ENCODE measurements around the gene NT5E. TPM values are rescaled to one million over a fixed set of nuclear protein-coding genes. Genes with fewer than 3 reads are reported as not detected.

NT5E gene
- total RNA-seq, 1 experiment from 2014 or later = 0.81 TPM

DNA sequence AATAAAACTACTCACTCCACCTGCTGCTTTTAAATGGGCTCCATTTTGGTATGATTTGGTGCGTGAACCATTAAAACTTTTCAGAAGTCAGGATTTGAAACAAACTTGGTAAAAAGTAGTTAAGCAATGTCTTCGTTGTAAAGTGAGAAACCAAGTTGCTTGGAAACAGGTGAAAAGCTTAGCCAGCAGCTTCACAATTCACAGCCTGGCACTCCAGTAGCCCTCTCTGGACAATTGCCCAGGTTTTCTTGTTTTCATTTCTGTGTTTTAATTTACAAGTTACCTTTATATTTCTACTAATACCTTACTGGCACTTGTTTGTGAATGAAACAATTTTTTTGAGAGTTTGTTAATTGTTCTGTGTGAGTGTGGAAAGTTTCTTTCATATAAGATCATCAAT, 12.8 kb downstream of the NT5E start:
- Mint-ChIP-seq H3K4me1 (peaks cover 30% of the 10 kb centered on the region), H3K27ac (no peak overlapping the region), H3K4me3 (no peak overlapping the region), H3K9me3 (no peaks in the 10 kb centered on the region), H3K36me3 (no peaks in the 10 kb centered on the region), H3K27me3 (ENCODE audit: low read depth) (no peaks in the 10 kb centered on the region)
- CTCF ChIA-PET = interaction anchor here (4.3 kb wide), 1 partner anchor 20 kb away, joined by 24 read pairs; no protein-coding TSS in a partner anchor
- no peak for DNase-seq (ENCODE audit: low spot score)
- POLR2A ChIA-PET = no interaction called here
- TF ChIP-seq KAT7 (CRISPR knock-in tag; IDR thresholded peaks at IDR 0.05; ENCODE audit: borderline replicate concordance) (no peak), TEAD4 (CRISPR knock-in tag; IDR thresholded peaks at IDR 0.05) (no peak), NR1H2 (CRISPR knock-in tag; IDR thresholded peaks at IDR 0.05) (no peak), ZNF671 (CRISPR knock-in tag; IDR thresholded peaks at IDR 0.05) (no peak), ZNF317 (CRISPR knock-in tag; IDR thresholded peaks at IDR 0.05; ENCODE audit: borderline replicate concordance, low read depth) (no peak), PRRX2 (CRISPR knock-in tag; IDR thresholded peaks at IDR 0.05) (no peak), EMX1 (CRISPR knock-in tag; IDR thresholded peaks at IDR 0.05) (no peak), RELA (CRISPR knock-in tag; IDR thresholded peaks at IDR 0.05; ENCODE audit: borderline replicate concordance) (no peak), NR2C2 (CRISPR knock-in tag; IDR thresholded peaks at IDR 0.05) (no peak)
- TF ChIP-seq, protein P1, sequence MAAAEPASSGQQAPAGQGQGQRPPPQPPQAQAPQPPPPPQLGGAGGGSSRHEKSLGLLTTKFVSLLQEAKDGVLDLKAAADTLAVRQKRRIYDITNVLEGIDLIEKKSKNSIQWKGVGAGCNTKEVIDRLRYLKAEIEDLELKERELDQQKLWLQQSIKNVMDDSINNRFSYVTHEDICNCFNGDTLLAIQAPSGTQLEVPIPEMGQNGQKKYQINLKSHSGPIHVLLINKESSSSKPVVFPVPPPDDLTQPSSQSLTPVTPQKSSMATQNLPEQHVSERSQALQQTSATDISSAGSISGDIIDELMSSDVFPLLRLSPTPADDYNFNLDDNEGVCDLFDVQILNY (CRISPR knock-in tag; IDR thresholded peaks at IDR 0.05) = no peak
- TF ChIP-seq, protein P2, sequence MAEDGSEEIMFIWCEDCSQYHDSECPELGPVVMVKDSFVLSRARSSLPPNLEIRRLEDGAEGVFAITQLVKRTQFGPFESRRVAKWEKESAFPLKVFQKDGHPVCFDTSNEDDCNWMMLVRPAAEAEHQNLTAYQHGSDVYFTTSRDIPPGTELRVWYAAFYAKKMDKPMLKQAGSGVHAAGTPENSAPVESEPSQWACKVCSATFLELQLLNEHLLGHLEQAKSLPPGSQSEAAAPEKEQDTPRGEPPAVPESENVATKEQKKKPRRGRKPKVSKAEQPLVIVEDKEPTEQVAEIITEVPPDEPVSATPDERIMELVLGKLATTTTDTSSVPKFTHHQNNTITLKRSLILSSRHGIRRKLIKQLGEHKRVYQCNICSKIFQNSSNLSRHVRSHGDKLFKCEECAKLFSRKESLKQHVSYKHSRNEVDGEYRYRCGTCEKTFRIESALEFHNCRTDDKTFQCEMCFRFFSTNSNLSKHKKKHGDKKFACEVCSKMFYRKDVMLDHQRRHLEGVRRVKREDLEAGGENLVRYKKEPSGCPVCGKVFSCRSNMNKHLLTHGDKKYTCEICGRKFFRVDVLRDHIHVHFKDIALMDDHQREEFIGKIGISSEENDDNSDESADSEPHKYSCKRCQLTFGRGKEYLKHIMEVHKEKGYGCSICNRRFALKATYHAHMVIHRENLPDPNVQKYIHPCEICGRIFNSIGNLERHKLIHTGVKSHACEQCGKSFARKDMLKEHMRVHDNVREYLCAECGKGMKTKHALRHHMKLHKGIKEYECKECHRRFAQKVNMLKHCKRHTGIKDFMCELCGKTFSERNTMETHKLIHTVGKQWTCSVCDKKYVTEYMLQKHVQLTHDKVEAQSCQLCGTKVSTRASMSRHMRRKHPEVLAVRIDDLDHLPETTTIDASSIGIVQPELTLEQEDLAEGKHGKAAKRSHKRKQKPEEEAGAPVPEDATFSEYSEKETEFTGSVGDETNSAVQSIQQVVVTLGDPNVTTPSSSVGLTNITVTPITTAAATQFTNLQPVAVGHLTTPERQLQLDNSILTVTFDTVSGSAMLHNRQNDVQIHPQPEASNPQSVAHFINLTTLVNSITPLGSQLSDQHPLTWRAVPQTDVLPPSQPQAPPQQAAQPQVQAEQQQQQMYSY (CRISPR knock-in tag; IDR thresholded peaks at IDR 0.05) = no peak
- TF ChIP-seq, protein P3, sequence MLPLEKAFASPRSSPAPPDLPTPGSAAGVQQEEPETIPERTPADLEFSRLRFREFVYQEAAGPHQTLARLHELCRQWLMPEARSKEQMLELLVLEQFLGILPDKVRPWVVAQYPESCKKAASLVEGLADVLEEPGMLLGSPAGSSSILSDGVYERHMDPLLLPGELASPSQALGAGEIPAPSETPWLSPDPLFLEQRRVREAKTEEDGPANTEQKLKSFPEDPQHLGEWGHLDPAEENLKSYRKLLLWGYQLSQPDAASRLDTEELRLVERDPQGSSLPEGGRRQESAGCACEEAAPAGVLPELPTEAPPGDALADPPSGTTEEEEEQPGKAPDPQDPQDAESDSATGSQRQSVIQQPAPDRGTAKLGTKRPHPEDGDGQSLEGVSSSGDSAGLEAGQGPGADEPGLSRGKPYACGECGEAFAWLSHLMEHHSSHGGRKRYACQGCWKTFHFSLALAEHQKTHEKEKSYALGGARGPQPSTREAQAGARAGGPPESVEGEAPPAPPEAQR (CRISPR knock-in tag; IDR thresholded peaks at IDR 0.05) = no peak
- TF ChIP-seq, protein P4, sequence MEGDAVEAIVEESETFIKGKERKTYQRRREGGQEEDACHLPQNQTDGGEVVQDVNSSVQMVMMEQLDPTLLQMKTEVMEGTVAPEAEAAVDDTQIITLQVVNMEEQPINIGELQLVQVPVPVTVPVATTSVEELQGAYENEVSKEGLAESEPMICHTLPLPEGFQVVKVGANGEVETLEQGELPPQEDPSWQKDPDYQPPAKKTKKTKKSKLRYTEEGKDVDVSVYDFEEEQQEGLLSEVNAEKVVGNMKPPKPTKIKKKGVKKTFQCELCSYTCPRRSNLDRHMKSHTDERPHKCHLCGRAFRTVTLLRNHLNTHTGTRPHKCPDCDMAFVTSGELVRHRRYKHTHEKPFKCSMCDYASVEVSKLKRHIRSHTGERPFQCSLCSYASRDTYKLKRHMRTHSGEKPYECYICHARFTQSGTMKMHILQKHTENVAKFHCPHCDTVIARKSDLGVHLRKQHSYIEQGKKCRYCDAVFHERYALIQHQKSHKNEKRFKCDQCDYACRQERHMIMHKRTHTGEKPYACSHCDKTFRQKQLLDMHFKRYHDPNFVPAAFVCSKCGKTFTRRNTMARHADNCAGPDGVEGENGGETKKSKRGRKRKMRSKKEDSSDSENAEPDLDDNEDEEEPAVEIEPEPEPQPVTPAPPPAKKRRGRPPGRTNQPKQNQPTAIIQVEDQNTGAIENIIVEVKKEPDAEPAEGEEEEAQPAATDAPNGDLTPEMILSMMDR (IDR thresholded peaks at IDR 0.05) = no peak
- TF ChIP-seq, protein P5, sequence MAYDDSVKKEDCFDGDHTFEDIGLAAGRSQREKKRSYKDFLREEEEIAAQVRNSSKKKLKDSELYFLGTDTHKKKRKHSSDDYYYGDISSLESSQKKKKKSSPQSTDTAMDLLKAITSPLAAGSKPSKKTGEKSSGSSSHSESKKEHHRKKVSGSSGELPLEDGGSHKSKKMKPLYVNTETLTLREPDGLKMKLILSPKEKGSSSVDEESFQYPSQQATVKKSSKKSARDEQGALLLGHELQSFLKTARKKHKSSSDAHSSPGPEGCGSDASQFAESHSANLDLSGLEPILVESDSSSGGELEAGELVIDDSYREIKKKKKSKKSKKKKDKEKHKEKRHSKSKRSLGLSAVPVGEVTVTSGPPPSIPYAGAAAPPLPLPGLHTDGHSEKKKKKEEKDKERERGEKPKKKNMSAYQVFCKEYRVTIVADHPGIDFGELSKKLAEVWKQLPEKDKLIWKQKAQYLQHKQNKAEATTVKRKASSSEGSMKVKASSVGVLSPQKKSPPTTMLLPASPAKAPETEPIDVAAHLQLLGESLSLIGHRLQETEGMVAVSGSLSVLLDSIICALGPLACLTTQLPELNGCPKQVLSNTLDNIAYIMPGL (CRISPR knock-in tag; IDR thresholded peaks at IDR 0.05) = no peak
- TF ChIP-seq, protein P6, sequence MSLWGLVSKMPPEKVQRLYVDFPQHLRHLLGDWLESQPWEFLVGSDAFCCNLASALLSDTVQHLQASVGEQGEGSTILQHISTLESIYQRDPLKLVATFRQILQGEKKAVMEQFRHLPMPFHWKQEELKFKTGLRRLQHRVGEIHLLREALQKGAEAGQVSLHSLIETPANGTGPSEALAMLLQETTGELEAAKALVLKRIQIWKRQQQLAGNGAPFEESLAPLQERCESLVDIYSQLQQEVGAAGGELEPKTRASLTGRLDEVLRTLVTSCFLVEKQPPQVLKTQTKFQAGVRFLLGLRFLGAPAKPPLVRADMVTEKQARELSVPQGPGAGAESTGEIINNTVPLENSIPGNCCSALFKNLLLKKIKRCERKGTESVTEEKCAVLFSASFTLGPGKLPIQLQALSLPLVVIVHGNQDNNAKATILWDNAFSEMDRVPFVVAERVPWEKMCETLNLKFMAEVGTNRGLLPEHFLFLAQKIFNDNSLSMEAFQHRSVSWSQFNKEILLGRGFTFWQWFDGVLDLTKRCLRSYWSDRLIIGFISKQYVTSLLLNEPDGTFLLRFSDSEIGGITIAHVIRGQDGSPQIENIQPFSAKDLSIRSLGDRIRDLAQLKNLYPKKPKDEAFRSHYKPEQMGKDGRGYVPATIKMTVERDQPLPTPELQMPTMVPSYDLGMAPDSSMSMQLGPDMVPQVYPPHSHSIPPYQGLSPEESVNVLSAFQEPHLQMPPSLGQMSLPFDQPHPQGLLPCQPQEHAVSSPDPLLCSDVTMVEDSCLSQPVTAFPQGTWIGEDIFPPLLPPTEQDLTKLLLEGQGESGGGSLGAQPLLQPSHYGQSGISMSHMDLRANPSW (CRISPR knock-in tag; conservative IDR thresholded peaks at IDR 0.05; ENCODE audit: low read depth) = no peak
- no peak for ATAC-seq

Data from WTC11 (cell line).